K562 (cell line): Measurements from ENCODE around the gene IQCK. TPM values are rescaled to one million over a fixed set of nuclear protein-coding genes. Genes with fewer than 3 reads are reported as not detected.
A peak's percentile ranks its signal among the peaks of the same experiment; 100 is the strongest.

Experiments
- ATAC-seq: fragments of 200-7000 bp; cut with Tn5 transposase; 3 replicates; pipeline ENCODE4 v1.9.1; 2020; ENCODE audit warnings: moderate library complexity
- BruUV-seq: library from RNA; stranded (reverse); fragments of 400-500 nt; replicated peaks from 2 replicates; lab custom pipeline; 2021; lab: Mats Ljungman, UMichigan
- CTCF ChIA-PET: fragments of 300-600 bp; formaldehyde crosslinking; extraction: SDS; loops from one replicate; lab custom pipeline; 2021; ENCODE audit warnings: low intra/inter-chr PET ratio; lab: Yijun Ruan, JAX
- POLR2A ChIA-PET: fragments of 300-600, 350-650 bp; sonication (Branson Sonifier 250); formaldehyde crosslinking; extraction: SDS; loops from one replicate; lab custom pipeline; 2021; ENCODE audit warnings: antibody characterized with exemption, inconsistent platforms; lab: Yijun Ruan, JAX
- DNase-seq, 4 experiments: peaks; one replicate each; pipeline versions ENCODE4 v3.0.0 to v3.0.0-alpha.2; 2011 to 2018; ENCODE audit warnings: low spot score in 3 of 4, mixed read lengths in 3 of 4; ENCODE audit errors: extremely low read depth in 1 of 4
- FAIRE-seq: peaks from 2 replicates; lab custom pipeline; 2011; peaks lifted over from hg19 to GRCh38; lab: Jason Lieb, UNC
- H2AFZ ChIP-seq: 2 replicates; pipeline ENCODE4 v1.6.0; 2011; ENCODE audit warnings: low read depth, low read length, control low read depth, inconsistent platforms
- H3K27ac ChIP-seq: fragments of 200-600 bp; 3 replicates; pipeline ENCODE4 v1.8.0; 2011; ENCODE audit warnings: low read depth, mild to moderate bottlenecking, control low read depth, inconsistent platforms, low read length, moderate library complexity, mixed read lengths; ENCODE audit errors: extremely low read depth
- H3K27me3 ChIP-seq, 2 experiments: fragments of 300-600 bp in 1 of 2; 2 replicates in 1 of 2; 3 replicates in 1 of 2; pipeline versions ENCODE4 v1.6.0 to v1.8.0; 2011; ENCODE audit warnings: inconsistent platforms in 2 of 2, low read length in 2 of 2, mild to moderate bottlenecking in 1 of 2, mixed read lengths in 1 of 2, moderate library complexity in 1 of 2; ENCODE audit not compliant: control insufficient read depth in 2 of 2, insufficient read depth in 2 of 2
- H3K36me3 ChIP-seq: fragments of 300-600 bp; 3 replicates; pipeline ENCODE4 v1.8.0; 2011; ENCODE audit warnings: mild to moderate bottlenecking, low read length, inconsistent platforms; ENCODE audit not compliant: control insufficient read depth, insufficient read depth
- H3K4me1 ChIP-seq, 2 experiments: fragments of 200-600 bp in 1 of 2; replicated peaks in 1 of 2; 2 replicates in 1 of 2; 3 replicates in 1 of 2; pipeline versions ENCODE4 v1.5.1 to v1.8.0; 2011; ENCODE audit warnings: inconsistent platforms in 2 of 2, low read length in 2 of 2, mild to moderate bottlenecking in 1 of 2, mixed read lengths in 1 of 2, moderate library complexity in 1 of 2; ENCODE audit not compliant: control insufficient read depth in 2 of 2, insufficient read depth in 2 of 2
- H3K4me2 ChIP-seq: 2 replicates; pipeline ENCODE4 v1.6.1; 2011; ENCODE audit warnings: low read length, control low read depth, inconsistent platforms, mixed read lengths; ENCODE audit not compliant: insufficient read depth
- H3K4me3 ChIP-seq: fragments of 200-600 bp; sonication (generic), shearing (Covaris generic); 2 replicates; pipeline ENCODE4 v1.5.1; 2016; ENCODE audit warnings: control low read depth, inconsistent platforms
- H3K79me2 ChIP-seq: fragments of 200-600 bp; 3 replicates; pipeline ENCODE4 v1.8.0; 2011; ENCODE audit warnings: low read length, inconsistent platforms; ENCODE audit not compliant: control insufficient read depth, insufficient read depth
- H3K9ac ChIP-seq, 2 experiments: 2 replicates each; pipeline versions ENCODE4 v1.6.0 to v1.6.1; 2011; ENCODE audit warnings: low read depth in 2 of 2, low read length in 2 of 2, control low read depth in 1 of 2, inconsistent platforms in 1 of 2, mild to moderate bottlenecking in 1 of 2, mixed read lengths in 1 of 2; ENCODE audit not compliant: insufficient read depth in 1 of 2
- H3K9me1 ChIP-seq: one replicate; pipeline ENCODE4 v1.6.0; 2011; ENCODE audit warnings: inconsistent platforms, mild to moderate bottlenecking, low read length, moderate library complexity; ENCODE audit not compliant: control insufficient read depth, insufficient read depth
- H3K9me3 ChIP-seq: replicated peaks from 2 replicates; pipeline ENCODE4 v1.5.1; 2011; ENCODE audit warnings: low read depth, low read length, inconsistent platforms; ENCODE audit not compliant: control insufficient read depth, insufficient read depth
- H4K20me1 ChIP-seq: replicated peaks from 2 replicates; pipeline ENCODE4 v1.6.1; 2011; ENCODE audit warnings: low read length, inconsistent platforms, mixed read lengths; ENCODE audit not compliant: control insufficient read depth, insufficient read depth
- POLR2H ChIP-seq: IDR thresholded peaks from 2 replicates; pipeline ENCODE4 v1.6.1; 2016; ENCODE audit warnings: missing genetic modification characterization, low read depth, mild to moderate bottlenecking, control low read depth, missing compliant biosample characterization, moderate library complexity
- UBTF ChIP-seq, 2 experiments: IDR thresholded peaks; 2 replicates each; pipeline ENCODE4 v1.6.1; 2012; ENCODE audit warnings: improper control_type of control experiment in 2 of 2, low read depth in 2 of 2, low read length in 2 of 2, borderline replicate concordance in 1 of 2
- ZEB2 ChIP-seq: fragments of 450-650 bp; IDR thresholded peaks from 2 replicates; pipeline ENCODE4 v1.6.1; 2016
- WGBS: fragments of 100-300 bp; shearing (Covaris generic); methylation state at CpG from one replicate; pipeline ENCODE4 v1.1.6; 2016; ENCODE audit warnings: low coverage, mixed read lengths; ENCODE audit not compliant: insufficient coverage; ENCODE audit errors: missing lambda C conversion rate; 5-methylcytosine and 5-hydroxymethylcytosine counted together
- in situ Hi-C: fragments of 300-500 bp; cut with MboI; formaldehyde crosslinking; loops from 4 replicates; pipeline ENCODE4 v1.15.0; 2018; ENCODE audit warnings: inconsistent platforms, mixed read lengths
- intact Hi-C: fragments of 100-400 bp; cut with micrococcal nuclease; formaldehyde crosslinking; loops from 2 replicates; pipeline ENCODE4 v1.14.2; 2022
- polyA plus RNA-seq, 8 experiments: library from polyadenylated mRNA; depleted of rRNA in 4 of 8; stranded (reverse) in 5 of 8; unstranded in 3 of 8; fragments of >200 nt; fragmentation: Nextera tagmentation in 2 of 8; fragmentation: Illumina TruSeq in 1 of 8; extraction: Ambion mirVana in 2 of 8; extraction: Trizol in 1 of 8; gene quantifications; 2 replicates each; pipeline versions ENCODE4 v1.2.1 to v1.2.3, GENCODE V29; 2011 to 2014; ENCODE audit warnings: inconsistent platforms in 1 of 8, missing spikeins in 1 of 8
- total RNA-seq, 7 experiments: library from RNA; depleted of rRNA in 6 of 7; stranded (reverse); fragments of >200 nt in 6 of 7; fragmentation: Illumina TruSeq in 2 of 7; extraction: Trizol in 2 of 7; gene quantifications; 2 replicates each; pipeline versions ENCODE4 v1.2.1 to v1.2.3, GENCODE V29; 2011 to 2021; ENCODE audit warnings: low replicate concordance in 1 of 7

The IQCK gene
- total and polyA plus RNA-seq, 9 of the 15 experiments (the other 6 are each of a cell fraction or from before 2014, with no cell fraction given): 5.2 to 12.2 (median 7.3) TPM

DNA sequence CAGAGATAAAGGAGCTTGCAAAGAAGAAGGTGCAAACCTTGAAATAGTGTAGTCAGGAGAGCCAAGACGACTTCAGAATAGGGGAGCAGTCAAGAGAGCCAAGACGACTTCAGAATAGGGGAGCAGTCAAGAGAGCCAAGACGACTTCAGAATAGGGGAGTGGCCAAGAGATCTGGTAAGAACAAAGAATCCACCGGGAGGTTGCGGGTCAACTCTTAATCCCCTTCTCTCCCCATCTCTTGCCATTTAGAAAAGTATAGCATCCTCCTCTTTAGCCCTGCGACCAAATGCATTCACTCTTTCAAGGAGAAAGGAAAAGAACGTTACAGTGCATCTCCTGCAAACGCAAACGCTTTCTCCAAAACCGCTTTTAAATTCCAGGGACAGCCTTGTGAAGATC lies 757 bp upstream of the IQCK start:
- Histone ChIP-seq H3K79me2 (peaks cover 74% of the 10 kb centered on the region), H3K27ac (peak overlapping the region; percentile 62), H4K20me1 (peaks cover 14% of the 10 kb centered on the region; the same call in 1 of the 2 replicates), H3K4me2 (peak overlapping the region; percentile 96), H3K9me3 (no peaks in the 10 kb centered on the region), H2AFZ (peak overlapping the region; percentile 99), H3K9me1 (no peaks in the 10 kb centered on the region), H3K9ac (peak overlapping the region; percentile 80 to 99), H3K36me3 (peaks cover 38% of the 10 kb centered on the region), H3K4me3 (peak overlapping the region; percentile 68), H3K27me3 (no peaks in the 10 kb centered on the region), H3K4me1 (peaks cover 25 to 44% of the 10 kb centered on the region in 2 experiments; a peak in 4 of 5 replicates)
- intact Hi-C loops (no loop called here), in situ Hi-C loops (no loop called here)
- 0 out of 4 replicates have a peak, but pooled peaks of 1 of the 2 experiments have one; percentile 10 for TF ChIP-seq UBTF (IDR thresholded peaks at IDR 0.05; ENCODE audit: borderline replicate concordance in 1 of 2, low read depth in 2 of 2, low read length in 2 of 2)
- TF ChIP-seq ZEB2: no peak
- TF ChIP-seq POLR2H (tag): no peak
- POLR2A ChIA-PET: interaction anchor here (0.6 to 1.9 kb wide), 3 partner anchors 8 to 260 kb away, joined by 3 to 6 read pairs (median 3); no protein-coding TSS in a partner anchor
- no TSS peak for BruUV-seq
- ATAC-seq (peak; percentile 22; the same call in 2 of the 3 replicates), FAIRE-seq (no peak), DNase-seq (peak in 2 of 4 experiments; percentile 34 to 40)
- CTCF ChIA-PET: no interaction called here
- WGBS: 2% methylated on average over 9 of the region's 10 CpGs
